GM18861 (cell line): ENCODE results near the gene ATP6V1E1.

Source experiments
- ATAC-seq: cut with Tn5 transposase; IDR thresholded peaks from one replicate; pipeline ENCODE4 v1.9.1; 2021; ENCODE audit not compliant: unreplicated experiment

Gene ATP6V1E1

GRCh38 chr22:17634696-17635095 lies 6.1 kb upstream of the ATP6V1E1 start:
- ATAC-seq: no peak

- no peak for ATAC-seq
These were observed 5.4 kb upstream of the ATP6V1E1 start for GRCh38 chr22:17633998-17634323.

GRCh38 chr22:17633217-17633997 lies 4.9 kb upstream of the ATP6V1E1 start:
- no peak for ATAC-seq

GRCh38 chr22:17631076-17631565 lies 2.6 kb upstream of the ATP6V1E1 start:
- no peak for ATAC-seq

- no peak for ATAC-seq
These were observed 1.1 kb upstream of the ATP6V1E1 start for GRCh38 chr22:17629641-17630040.

- no peak for ATAC-seq
These were observed 582 bp upstream of the ATP6V1E1 start for GRCh38 chr22:17629173-17629489.

GRCh38 chr22:17627961-17628405 lies 566 bp downstream of the ATP6V1E1 start:
- no peak for ATAC-seq

- ATAC-seq: no peak
These were observed 15.3 kb downstream of the ATP6V1E1 start for GRCh38 chr22:17613280-17613679.

GRCh38 chr22:17612057-17612456 lies 16.5 kb downstream of the ATP6V1E1 start:
- no peak for ATAC-seq

- no peak for ATAC-seq
These were observed 20.5 kb downstream of the ATP6V1E1 start for GRCh38 chr22:17607891-17608521.

- no peak for ATAC-seq
These were observed 22.1 kb downstream of the ATP6V1E1 start for GRCh38 chr22:17606496-17606895.

- ATAC-seq: no peak
These were observed 24.9 kb downstream of the ATP6V1E1 start for GRCh38 chr22:17603668-17604067.

GRCh38 chr22:17601031-17601430 lies 27.5 kb downstream of the ATP6V1E1 start:
- no peak for ATAC-seq

- ATAC-seq: no peak
These were observed 30.2 kb downstream of the ATP6V1E1 start for GRCh38 chr22:17598318-17598717.

- no peak for ATAC-seq
These were observed 31.3 kb downstream of the ATP6V1E1 start for GRCh38 chr22:17597217-17597616.

GRCh38 chr22:17596226-17596625 lies 32.3 kb downstream of the ATP6V1E1 start:
- ATAC-seq: no peak

GRCh38 chr22:17592201-17592600 lies 36.3 kb downstream of the ATP6V1E1 start:
- no peak for ATAC-seq

GRCh38 chr22:17590586-17590985 lies 38.0 kb downstream of the ATP6V1E1 start:
- ATAC-seq: no peak

- no peak for ATAC-seq
These were observed 38.7 kb downstream of the ATP6V1E1 start for GRCh38 chr22:17589810-17590375.

GRCh38 chr22:17588606-17589005 lies 39.9 kb downstream of the ATP6V1E1 start:
- no peak for ATAC-seq

GRCh38 chr22:17587629-17588028 lies 40.9 kb downstream of the ATP6V1E1 start:
- ATAC-seq: no peak

- ATAC-seq: no peak
These were observed 41.6 kb downstream of the ATP6V1E1 start for GRCh38 chr22:17586831-17587440.
